Calu3 (cell line): ENCODE data around the gene FAM90A1. TPM values are rescaled to one million over a fixed set of nuclear protein-coding genes. Genes with fewer than 3 reads are reported as not detected.
A peak's percentile ranks its signal among the peaks of the same experiment; 100 is the strongest.
"Not testable (repeated sequence)": the region's sequence is repeated elsewhere in the genome, so short reads cannot be mapped to it uniquely, and the experiment has no call there.

Source experiments
- BruUV-seq: library from RNA; stranded (reverse); fragments of 400-500 nt; replicated peaks from 2 replicates; lab custom pipeline; 2021; lab: Mats Ljungman, UMichigan
- CTCF ChIA-PET: fragments of 300-600 bp; sonication (Branson Sonifier 250); formaldehyde crosslinking; loops from one replicate; lab custom pipeline; 2022; ENCODE audit warnings: antibody characterized with exemption; lab: Charles Lee
- DNase-seq: peaks from one replicate; pipeline ENCODE4 v3.0.0; 2022
- H3K27ac Mint-ChIP-seq: one replicate; pipeline ENCODE4 v1.8.0; 2022; ENCODE audit warnings: mixed read lengths; ENCODE audit not compliant: unreplicated experiment
- H3K27me3 Mint-ChIP-seq: one replicate; pipeline ENCODE4 v1.8.0; 2022; ENCODE audit warnings: mixed read lengths; ENCODE audit not compliant: unreplicated experiment
- H3K36me3 Mint-ChIP-seq: one replicate; pipeline ENCODE4 v1.8.0; 2022; ENCODE audit warnings: mild to moderate bottlenecking, moderate library complexity, mixed read lengths; ENCODE audit not compliant: insufficient read depth, unreplicated experiment
- H3K4me1 Mint-ChIP-seq: one replicate; pipeline ENCODE4 v1.8.0; 2022; ENCODE audit warnings: mild to moderate bottlenecking, low read depth, mixed read lengths; ENCODE audit not compliant: unreplicated experiment
- H3K4me3 Mint-ChIP-seq: one replicate; pipeline ENCODE4 v1.8.0; 2022; ENCODE audit warnings: mild to moderate bottlenecking, low read depth, moderate library complexity, mixed read lengths; ENCODE audit not compliant: unreplicated experiment
- H3K9me3 Mint-ChIP-seq: one replicate; pipeline ENCODE4 v1.8.0; 2022; ENCODE audit warnings: low read depth, mixed read lengths; ENCODE audit not compliant: unreplicated experiment
- CTCF ChIP-seq: fragments of 200-600 bp; IDR thresholded peaks from one replicate; pipeline ENCODE4 v1.8.0; 2022; ENCODE audit warnings: antibody characterized with exemption; ENCODE audit not compliant: unreplicated experiment
- intact Hi-C: fragments of 100-400 bp; cut with micrococcal nuclease; formaldehyde crosslinking; loops from one replicate; pipeline ENCODE4 v1.10.0; 2022; ENCODE audit not compliant: unreplicated experiment
- total RNA-seq: library from RNA; stranded (reverse); gene quantifications from 2 replicates; pipeline ENCODE4 v1.2.3, GENCODE V29; 2022

FAM90A1 gene
- total RNA-seq, 1 experiment from 2014 or later, result 0.50 TPM

GRCh38 chr12:8184206-8184605, 43.2 kb downstream of the FAM90A1 start:
- H3K36me3 Mint-ChIP-seq, intact Hi-C loops, CTCF ChIA-PET, BruUV-seq, H3K4me3 Mint-ChIP-seq, DNase-seq, H3K9me3 Mint-ChIP-seq, H3K27me3 Mint-ChIP-seq, H3K4me1 Mint-ChIP-seq, H3K27ac Mint-ChIP-seq: not testable (repeated sequence)

- BruUV-seq, H3K9me3 Mint-ChIP-seq, H3K4me3 Mint-ChIP-seq, H3K27me3 Mint-ChIP-seq, CTCF ChIA-PET, DNase-seq, H3K27ac Mint-ChIP-seq, H3K36me3 Mint-ChIP-seq, H3K4me1 Mint-ChIP-seq, intact Hi-C loops: not testable (repeated sequence)
Observed at GRCh38 chr12:8183346-8183745, 44.1 kb downstream of the FAM90A1 start.

- H3K9me3 Mint-ChIP-seq, H3K36me3 Mint-ChIP-seq, CTCF ChIA-PET, intact Hi-C loops, H3K27me3 Mint-ChIP-seq, H3K27ac Mint-ChIP-seq, H3K4me1 Mint-ChIP-seq, BruUV-seq, H3K4me3 Mint-ChIP-seq, DNase-seq: not testable (repeated sequence)
Observed at GRCh38 chr12:8182923-8183322, 44.5 kb downstream of the FAM90A1 start.

- DNase-seq, H3K4me1 Mint-ChIP-seq, H3K27me3 Mint-ChIP-seq, BruUV-seq, CTCF ChIA-PET, H3K9me3 Mint-ChIP-seq, H3K27ac Mint-ChIP-seq, H3K36me3 Mint-ChIP-seq, intact Hi-C loops: not testable (repeated sequence)
- H3K4me3 Mint-ChIP-seq, result peak overlapping the region; percentile 64
Observed at GRCh38 chr12:8181271-8181670, 46.1 kb downstream of the FAM90A1 start.

- not testable (repeated sequence) for H3K27ac Mint-ChIP-seq
- H3K4me3 Mint-ChIP-seq, result peak overlapping the region; percentile 64
Observed at GRCh38 chr12:8179989-8180585, 47.3 kb downstream of the FAM90A1 start.

GRCh38 chr12:8172911-8173310, 54.5 kb downstream of the FAM90A1 start:
- BruUV-seq, DNase-seq, intact Hi-C loops, H3K4me3 Mint-ChIP-seq, H3K4me1 Mint-ChIP-seq, H3K27me3 Mint-ChIP-seq, H3K27ac Mint-ChIP-seq, H3K9me3 Mint-ChIP-seq, H3K36me3 Mint-ChIP-seq, CTCF ChIA-PET: not testable (repeated sequence)

More at GRCh38 chr12:8179989-8180585, 47.3 kb downstream of the FAM90A1 start:
- intact Hi-C loops, result loop anchor here (1.0 kb wide), 1 partner anchor 71 kb away; no protein-coding TSS in a partner anchor
- CTCF ChIA-PET, H3K4me1 Mint-ChIP-seq, H3K36me3 Mint-ChIP-seq, H3K27me3 Mint-ChIP-seq, H3K9me3 Mint-ChIP-seq, BruUV-seq: not testable (repeated sequence)
- peak; percentile 70 for TF ChIP-seq CTCF
- peak; percentile 79 for DNase-seq

Other genes starting within 250 kb of the FAM90A1 start
- gene FOXJ2, start 194.9 kb downstream of the FAM90A1 start, total RNA-seq, result 12.6 and 13.4 TPM in 2 replicates
- gene C3AR1, start 161.3 kb downstream of the FAM90A1 start, total RNA-seq, result not detected in 2 replicates
- gene NECAP1, start 145.3 kb downstream of the FAM90A1 start, total RNA-seq, result 25.1 and 28.4 TPM in 2 replicates
- gene CLEC4A, start 104.0 kb downstream of the FAM90A1 start, total RNA-seq, result 0.47 TPM in 1 of 2 replicates, not detected in the other
- gene ZNF705A, start 70.6 kb downstream of the FAM90A1 start, total RNA-seq, result not detected in 2 replicates
- not detected in 2 replicates for gene CLEC6A, start 228.3 kb upstream of the FAM90A1 start, total RNA-seq